ENCODE results near the gene SART1.

The SART1 gene

GRCh38 chr11:66012946-66013761 is 51.6 kb downstream of the SART1 start:
- TF ChIP-seq CTCF (IDR thresholded peaks at IDR 0.05) = no peak

DNA sequence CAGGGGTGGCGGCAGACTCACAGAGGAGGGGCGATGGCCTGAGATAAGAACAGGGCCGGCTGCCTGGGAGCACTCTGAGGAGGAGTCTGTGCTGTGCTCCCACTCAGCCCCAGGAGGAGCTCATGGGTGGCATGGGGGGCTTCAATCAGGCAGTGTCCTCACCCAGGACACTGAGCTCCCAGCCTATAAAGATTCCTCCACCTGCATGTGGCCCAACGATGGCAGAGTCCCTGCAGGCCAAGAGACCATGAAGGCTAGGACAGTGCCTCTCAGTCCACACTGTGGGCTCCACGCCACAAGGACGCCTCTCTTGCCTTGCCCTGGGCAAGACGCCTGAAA is 52.2 kb downstream of the SART1 start:
- no peak for TF ChIP-seq CTCF (IDR thresholded peaks at IDR 0.05)

GRCh38 chr11:66014804-66015453 is 53.4 kb downstream of the SART1 start:
- TF ChIP-seq CTCF (IDR thresholded peaks at IDR 0.05) = no peak

GRCh38 chr11:66015454-66015881 is 53.9 kb downstream of the SART1 start:
- TF ChIP-seq CTCF (IDR thresholded peaks at IDR 0.05) = no peak

GRCh38 chr11:66015936-66016792 is 54.6 kb downstream of the SART1 start:
- TF ChIP-seq CTCF (IDR thresholded peaks at IDR 0.05) = no peak

- TF ChIP-seq CTCF (IDR thresholded peaks at IDR 0.05) = no peak
These were observed 55.3 kb downstream of the SART1 start for GRCh38 chr11:66016793-66017177.

DNA sequence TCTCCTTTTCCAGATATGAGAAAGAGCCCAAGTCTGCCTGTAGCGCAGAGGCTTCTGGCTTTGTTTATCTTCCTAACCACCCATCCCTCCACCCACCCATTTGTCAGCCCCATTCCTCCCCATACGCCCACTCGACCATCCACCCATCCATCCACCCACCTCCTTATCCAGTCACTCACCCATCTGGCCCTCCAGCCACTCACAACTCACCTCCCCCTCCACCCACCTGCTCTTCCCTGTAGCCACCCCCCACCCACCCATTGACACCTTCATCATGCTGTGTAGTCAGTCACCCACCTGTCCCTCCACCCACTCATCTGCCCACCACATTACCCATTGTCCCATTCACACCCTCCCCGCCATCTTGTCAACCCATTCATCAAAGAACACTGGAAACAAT is 55.8 kb downstream of the SART1 start:
- no peak for TF ChIP-seq CTCF (IDR thresholded peaks at IDR 0.05)
